HEK293T (cell line): Measurements from ENCODE around the gene DOCK1.

ENCODE experiments used
- CTCF ChIA-PET: fragments of 350-600 bp; formaldehyde crosslinking; extraction: SDS; loops from one replicate; lab custom pipeline; 2021; ENCODE audit warnings: antibody characterized with exemption, inconsistent platforms; lab: Yijun Ruan, JAX
- POLR2A ChIA-PET: fragments of 350-600 bp; formaldehyde crosslinking; extraction: SDS; loops from one replicate; lab custom pipeline; 2020; ENCODE audit warnings: antibody characterized with exemption, inconsistent platforms; lab: Yijun Ruan, JAX
- DNase-seq: peaks from one replicate; pipeline ENCODE4 v3.0.0; 2012; ENCODE audit warnings: mixed read lengths; ENCODE audit errors: extremely low spot score
- ARNT ChIP-seq: fragments of 450-650 bp; IDR thresholded peaks from 2 replicates; pipeline ENCODE4 v1.6.1; 2017; ENCODE audit warnings: mild to moderate bottlenecking
- BHLHE40 ChIP-seq: fragments of 450-650 bp; IDR thresholded peaks from 2 replicates; pipeline ENCODE4 v1.6.1; 2016; ENCODE audit warnings: mild to moderate bottlenecking, moderate library complexity, borderline replicate concordance
- CTBP1 ChIP-seq: fragments of 450-650 bp; IDR thresholded peaks from 2 replicates; pipeline ENCODE4 v1.6.1; 2016; ENCODE audit warnings: borderline replicate concordance
- ELF4 ChIP-seq: fragments of 450-650 bp; IDR thresholded peaks from 2 replicates; pipeline ENCODE4 v1.6.1; 2017; ENCODE audit warnings: antibody characterized with exemption
- FOXA1 ChIP-seq: fragments of 450-650 bp; IDR thresholded peaks from 2 replicates; pipeline ENCODE4 v1.6.1; 2016; ENCODE audit warnings: mild to moderate bottlenecking
- FOXK2 ChIP-seq: fragments of 450-650 bp; IDR thresholded peaks from 2 replicates; pipeline ENCODE4 v1.6.1; 2016; ENCODE audit warnings: mild to moderate bottlenecking
- FOXM1 ChIP-seq: fragments of 450-650 bp; IDR thresholded peaks from 2 replicates; pipeline ENCODE4 v1.6.1; 2017; ENCODE audit warnings: mild to moderate bottlenecking, borderline replicate concordance
- HDGF ChIP-seq: fragments of 450-650 bp; IDR thresholded peaks from 2 replicates; pipeline ENCODE4 v1.6.1; 2017; ENCODE audit warnings: antibody characterized with exemption, borderline replicate concordance
- L3MBTL2 ChIP-seq: fragments of 450-650 bp; conservative IDR thresholded peaks from 2 replicates; pipeline ENCODE4 v1.6.1; 2016; ENCODE audit warnings: mild to moderate bottlenecking
- LEF1 ChIP-seq: fragments of 450-650 bp; IDR thresholded peaks from 2 replicates; pipeline ENCODE4 v1.6.1; 2017; ENCODE audit warnings: mild to moderate bottlenecking, borderline replicate concordance
- NFRKB ChIP-seq: fragments of 450-650 bp; IDR thresholded peaks from 2 replicates; pipeline ENCODE4 v1.6.1; 2016; ENCODE audit warnings: mild to moderate bottlenecking, moderate library complexity
- SP1 ChIP-seq: fragments of 450-650 bp; IDR thresholded peaks from 2 replicates; pipeline ENCODE4 v1.6.1; 2017
- SUZ12 ChIP-seq: fragments of 450-650 bp; IDR thresholded peaks from 2 replicates; pipeline ENCODE4 v1.6.1; 2016; ENCODE audit warnings: mild to moderate bottlenecking
- TARDBP ChIP-seq: fragments of 450-650 bp; IDR thresholded peaks from 2 replicates; pipeline ENCODE4 v1.6.1; 2016
- ZNF384 ChIP-seq: fragments of 450-650 bp; IDR thresholded peaks from 2 replicates; pipeline ENCODE4 v1.6.1; 2016
- TF ChIP-seq, protein P1 (sequence below): fragments of 450-650 bp; IDR thresholded peaks from 2 replicates; pipeline ENCODE4 v1.6.1; 2016

The DOCK1 gene

GRCh38 chr10:127431525-127431924 is 526.3 kb downstream of the DOCK1 start:
- ChIA-PET CTCF (no interaction called here), POLR2A (no interaction called here)
- no peak for TF ChIP-seq LEF1
- TF ChIP-seq ARNT = no peak
- TF ChIP-seq FOXM1 = no peak
- no peak for TF ChIP-seq FOXA1
- no peak for TF ChIP-seq CTBP1
- TF ChIP-seq TARDBP = no peak
- no peak for TF ChIP-seq L3MBTL2
- no peak for TF ChIP-seq SUZ12
- TF ChIP-seq SP1 = no peak
- TF ChIP-seq BHLHE40 = no peak
- no peak for TF ChIP-seq ZNF384
- DNase-seq = no peak

DNA sequence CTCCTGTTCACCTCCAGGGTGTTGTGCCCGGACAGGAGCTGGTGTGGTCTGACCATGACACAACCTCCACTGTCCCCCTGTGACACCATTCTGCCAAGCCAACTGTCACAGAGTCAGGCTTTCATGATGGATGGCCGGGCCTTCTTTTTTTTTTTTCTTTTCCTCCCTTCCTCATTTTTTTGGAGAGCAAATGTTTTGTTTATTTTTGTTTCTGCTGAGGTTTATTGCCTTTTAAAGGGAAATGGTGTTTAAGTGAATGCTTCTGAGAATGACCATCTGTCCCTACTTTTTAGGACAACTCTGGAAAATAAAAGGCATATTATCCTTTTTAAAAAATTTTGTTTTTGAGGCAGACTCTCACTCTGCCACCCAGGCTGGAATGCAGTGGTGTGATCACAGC is 528.8 kb downstream of the DOCK1 start:
- no peak for DNase-seq
- TF ChIP-seq LEF1 (no peak), FOXA1 (no peak), TARDBP (no peak), ELF4 (no peak), SP1 (no peak), FOXM1 (no peak), FOXK2 (no peak), ARNT (no peak), ZNF384 (peak; percentile 14; the same call in 1 of the 2 replicates), SUZ12 (no peak), L3MBTL2 (no peak), BHLHE40 (no peak), NFRKB (no peak), HDGF (no peak), CTBP1 (no peak)
- TF ChIP-seq, protein P1, sequence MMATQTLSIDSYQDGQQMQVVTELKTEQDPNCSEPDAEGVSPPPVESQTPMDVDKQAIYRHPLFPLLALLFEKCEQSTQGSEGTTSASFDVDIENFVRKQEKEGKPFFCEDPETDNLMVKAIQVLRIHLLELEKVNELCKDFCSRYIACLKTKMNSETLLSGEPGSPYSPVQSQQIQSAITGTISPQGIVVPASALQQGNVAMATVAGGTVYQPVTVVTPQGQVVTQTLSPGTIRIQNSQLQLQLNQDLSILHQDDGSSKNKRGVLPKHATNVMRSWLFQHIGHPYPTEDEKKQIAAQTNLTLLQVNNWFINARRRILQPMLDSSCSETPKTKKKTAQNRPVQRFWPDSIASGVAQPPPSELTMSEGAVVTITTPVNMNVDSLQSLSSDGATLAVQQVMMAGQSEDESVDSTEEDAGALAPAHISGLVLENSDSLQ = peak; percentile 44; the same call in 1 of the 2 replicates
- CTCF ChIA-PET = no interaction called here
- POLR2A ChIA-PET = no interaction called here

DNA sequence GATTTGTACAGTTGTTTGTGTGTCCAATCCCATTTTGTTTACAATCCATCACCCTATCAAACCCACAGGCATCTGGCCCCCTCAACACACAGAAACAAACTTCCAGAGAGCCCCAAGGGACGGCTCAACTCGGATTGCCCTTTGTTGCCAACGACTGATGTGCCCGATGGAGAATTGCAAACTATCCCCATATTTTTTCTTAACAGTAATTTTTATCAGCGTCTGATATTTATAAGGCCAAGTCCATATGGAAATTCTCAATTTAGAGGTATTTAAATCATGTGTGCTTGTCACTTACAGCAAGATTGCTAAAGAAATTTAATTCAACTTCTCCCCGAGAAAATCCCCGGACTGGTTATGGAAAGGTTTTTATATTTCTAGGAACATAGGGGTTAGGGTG is 530.0 kb downstream of the DOCK1 start:
- ChIA-PET POLR2A (no interaction called here), CTCF (no interaction called here)
- no peak for DNase-seq
- no peak for TF ChIP-seq FOXA1
- no peak for TF ChIP-seq ZNF384
- TF ChIP-seq ELF4 = no peak
- no peak for TF ChIP-seq NFRKB
- no peak for TF ChIP-seq ARNT
- no peak for TF ChIP-seq CTBP1
- no peak for TF ChIP-seq HDGF
- TF ChIP-seq SUZ12 = no peak
- TF ChIP-seq LEF1 = no peak
- TF ChIP-seq, protein P1 = no peak
- no peak for TF ChIP-seq L3MBTL2
- TF ChIP-seq FOXM1 = no peak

DNA sequence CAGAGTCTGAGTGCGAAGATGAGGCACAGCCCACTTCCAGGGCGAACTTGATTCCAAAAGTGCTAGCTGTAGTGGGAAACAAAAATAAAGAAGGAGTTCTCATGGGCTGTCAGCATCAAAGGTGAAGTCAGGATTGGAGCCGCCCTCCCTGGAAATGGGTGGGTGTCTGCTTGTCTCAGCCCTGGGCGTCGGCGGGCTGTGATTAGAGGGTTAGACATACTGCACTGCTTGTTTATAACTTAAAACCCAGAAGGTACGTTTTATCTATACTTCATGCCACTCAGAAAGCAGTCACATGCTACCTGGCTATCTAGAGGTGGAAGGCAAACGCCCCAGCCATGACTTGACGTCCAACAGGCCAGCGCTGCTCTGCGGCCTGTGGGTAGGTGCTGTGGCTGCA is 535.1 kb downstream of the DOCK1 start:
- ChIA-PET CTCF (no interaction called here), POLR2A (no interaction called here)
- no peak for DNase-seq
- TF ChIP-seq ARNT (no peak), BHLHE40 (no peak), FOXM1 (no peak), L3MBTL2 (no peak), FOXK2 (no peak), NFRKB (no peak), CTBP1 (no peak), HDGF (no peak), SP1 (no peak), FOXA1 (no peak), ZNF384 (no peak), LEF1 (no peak), SUZ12 (no peak)
- TF ChIP-seq, protein P1 = no peak

DNA sequence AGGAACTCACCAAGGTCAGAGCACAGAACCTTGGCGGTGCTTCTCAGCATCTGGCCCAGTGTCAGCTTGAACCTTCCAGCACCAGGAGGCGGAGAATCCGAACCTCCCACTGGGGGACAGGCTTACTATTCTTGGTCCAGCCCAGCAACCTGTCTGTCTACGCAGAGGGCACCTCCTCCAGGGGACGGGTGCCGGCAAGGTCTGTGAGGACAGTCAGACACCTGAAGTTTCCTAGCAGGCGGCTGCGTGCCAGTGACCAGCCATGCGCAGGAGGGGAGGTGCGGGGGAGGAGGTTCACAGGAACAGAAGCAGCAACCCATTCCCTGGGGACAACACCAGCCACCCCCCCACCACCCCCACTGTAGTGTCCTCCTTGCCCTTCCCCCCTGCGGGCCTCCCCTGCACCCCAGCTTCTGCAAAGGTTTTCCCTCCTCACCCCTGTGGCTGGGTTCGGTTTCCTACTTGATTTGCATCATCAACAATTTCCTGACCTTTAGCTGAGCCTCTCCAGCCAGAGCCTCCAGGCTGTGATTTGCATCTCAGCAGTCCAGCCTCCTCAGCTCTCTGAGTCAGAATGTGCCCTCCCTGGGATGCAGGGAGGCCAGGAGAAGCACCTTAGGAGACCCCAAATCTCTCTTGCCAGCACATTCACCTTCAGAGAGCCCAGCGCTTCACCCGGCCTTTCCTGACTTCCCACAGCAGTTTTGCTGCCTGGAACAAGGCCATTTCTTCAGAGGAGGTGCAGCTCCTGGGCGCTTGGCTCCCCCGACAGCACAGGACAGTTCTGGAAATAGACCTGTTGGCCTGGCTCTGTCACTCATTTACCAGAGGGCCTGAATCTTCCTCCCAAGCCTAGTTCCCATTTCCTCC is 536.4 kb downstream of the DOCK1 start:
- POLR2A ChIA-PET = no interaction called here
- no peak for DNase-seq
- CTCF ChIA-PET = no interaction called here
- no peak for TF ChIP-seq ARNT
- TF ChIP-seq HDGF = no peak
- TF ChIP-seq CTBP1 = no peak
- no peak for TF ChIP-seq ELF4
- TF ChIP-seq SP1 = no peak
- no peak for TF ChIP-seq L3MBTL2
- no peak for TF ChIP-seq FOXA1
- TF ChIP-seq NFRKB = no peak
- no peak for TF ChIP-seq SUZ12
- no peak for TF ChIP-seq TARDBP
- no peak for TF ChIP-seq BHLHE40
- TF ChIP-seq, protein P1 = no peak
- no peak for TF ChIP-seq ZNF384
- TF ChIP-seq FOXK2 = no peak
- no peak for TF ChIP-seq LEF1
